ENCODE data around the gene IL2RA.

DNA sequence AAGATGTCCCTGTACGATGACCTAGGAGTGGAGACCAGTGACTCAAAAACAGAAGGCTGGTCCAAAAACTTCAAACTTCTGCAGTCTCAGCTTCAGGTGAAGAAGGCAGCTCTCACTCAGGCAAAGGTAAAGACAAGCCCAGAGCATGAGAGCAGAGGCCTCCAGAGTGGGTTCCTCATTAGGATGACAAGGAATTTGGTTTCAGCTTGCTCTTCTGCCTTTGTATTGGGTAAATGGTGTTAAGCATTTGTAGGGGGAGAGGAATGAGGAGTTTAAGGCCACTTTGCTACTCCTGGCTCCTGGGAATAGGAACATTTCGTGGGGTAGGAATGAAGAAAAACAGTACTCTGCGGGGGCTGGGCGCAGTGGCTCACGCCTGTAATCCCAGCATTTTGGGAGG is 34.9 kb upstream of the IL2RA start:
- TF ChIP-seq EZH2 (IDR thresholded peaks at IDR 0.05; ENCODE audit: borderline replicate concordance, insufficient read depth, low read length, poor library complexity, severe bottlenecking), result no peak
- TF ChIP-seq, protein P1, sequence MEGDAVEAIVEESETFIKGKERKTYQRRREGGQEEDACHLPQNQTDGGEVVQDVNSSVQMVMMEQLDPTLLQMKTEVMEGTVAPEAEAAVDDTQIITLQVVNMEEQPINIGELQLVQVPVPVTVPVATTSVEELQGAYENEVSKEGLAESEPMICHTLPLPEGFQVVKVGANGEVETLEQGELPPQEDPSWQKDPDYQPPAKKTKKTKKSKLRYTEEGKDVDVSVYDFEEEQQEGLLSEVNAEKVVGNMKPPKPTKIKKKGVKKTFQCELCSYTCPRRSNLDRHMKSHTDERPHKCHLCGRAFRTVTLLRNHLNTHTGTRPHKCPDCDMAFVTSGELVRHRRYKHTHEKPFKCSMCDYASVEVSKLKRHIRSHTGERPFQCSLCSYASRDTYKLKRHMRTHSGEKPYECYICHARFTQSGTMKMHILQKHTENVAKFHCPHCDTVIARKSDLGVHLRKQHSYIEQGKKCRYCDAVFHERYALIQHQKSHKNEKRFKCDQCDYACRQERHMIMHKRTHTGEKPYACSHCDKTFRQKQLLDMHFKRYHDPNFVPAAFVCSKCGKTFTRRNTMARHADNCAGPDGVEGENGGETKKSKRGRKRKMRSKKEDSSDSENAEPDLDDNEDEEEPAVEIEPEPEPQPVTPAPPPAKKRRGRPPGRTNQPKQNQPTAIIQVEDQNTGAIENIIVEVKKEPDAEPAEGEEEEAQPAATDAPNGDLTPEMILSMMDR (IDR thresholded peaks at IDR 0.05; ENCODE audit: poor library complexity, severe bottlenecking), result no peak

All from neural cell (in vitro differentiated cells).